ENCODE results near the gene ELN. TPM values are rescaled to one million over a fixed set of nuclear protein-coding genes. Genes with fewer than 3 reads are reported as not detected.

ELN gene
- total RNA-seq, 1 donor from 2014 or later, result 29.9 TPM

DNA sequence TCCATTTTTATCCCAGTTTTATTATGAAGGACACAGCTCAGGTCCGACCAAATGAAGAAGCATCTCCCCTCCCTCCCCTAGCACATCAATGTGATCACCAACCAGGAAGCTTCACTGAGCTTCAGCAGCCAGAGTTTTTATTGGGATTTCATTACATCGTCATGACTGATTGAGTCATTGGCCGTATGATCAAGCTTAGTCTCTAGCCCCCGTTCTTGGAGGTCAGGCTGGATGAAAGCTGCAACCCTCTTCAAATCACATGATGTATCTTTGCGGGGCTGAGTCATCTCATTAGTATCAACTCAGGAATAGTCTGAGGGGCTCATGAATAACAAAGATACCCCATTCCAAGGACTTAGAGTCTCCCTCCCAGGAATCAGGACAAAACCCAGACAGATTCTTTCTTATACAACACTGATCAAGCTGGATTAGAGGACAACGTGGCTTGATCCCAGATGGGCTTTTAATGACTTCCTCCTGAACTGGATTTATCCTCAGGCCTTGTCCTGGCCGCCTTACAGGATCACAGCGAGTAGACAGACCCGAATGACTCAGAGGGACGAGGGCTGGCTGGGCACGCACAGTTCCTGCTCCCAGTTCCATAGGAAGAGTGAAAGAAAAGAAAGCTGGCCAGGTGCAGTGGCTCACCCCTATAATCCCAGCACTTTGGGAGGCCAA is 70.1 kb downstream of the ELN start:
- DNase-seq (ENCODE audit: missing footprints) (no peak), ATAC-seq (no peak)
- intact Hi-C loops (cut with DNase I), result no loop called here

DNA sequence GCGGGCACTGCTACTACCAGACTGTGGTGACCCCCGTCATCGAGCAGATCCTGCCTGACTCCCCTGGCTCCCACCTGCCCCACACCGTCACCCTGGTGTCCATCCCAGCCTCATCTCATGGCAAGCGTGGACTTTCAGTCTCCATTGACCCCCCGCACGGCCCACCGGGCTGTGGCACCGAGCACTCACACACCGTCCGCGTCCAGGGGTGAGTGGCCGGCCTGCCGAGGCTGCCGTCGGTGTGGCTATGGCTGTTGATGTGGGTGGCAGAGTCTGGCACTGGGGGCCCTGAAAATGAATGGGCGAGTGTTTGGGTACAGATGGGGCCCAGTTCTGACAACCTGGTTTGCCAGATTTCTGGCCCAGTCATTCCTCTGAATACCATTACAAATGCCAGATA is 71.1 kb downstream of the ELN start:
- no peak for ATAC-seq
- intact Hi-C loops (cut with DNase I), result no loop called here
- no peak for DNase-seq (ENCODE audit: missing footprints)

DNA sequence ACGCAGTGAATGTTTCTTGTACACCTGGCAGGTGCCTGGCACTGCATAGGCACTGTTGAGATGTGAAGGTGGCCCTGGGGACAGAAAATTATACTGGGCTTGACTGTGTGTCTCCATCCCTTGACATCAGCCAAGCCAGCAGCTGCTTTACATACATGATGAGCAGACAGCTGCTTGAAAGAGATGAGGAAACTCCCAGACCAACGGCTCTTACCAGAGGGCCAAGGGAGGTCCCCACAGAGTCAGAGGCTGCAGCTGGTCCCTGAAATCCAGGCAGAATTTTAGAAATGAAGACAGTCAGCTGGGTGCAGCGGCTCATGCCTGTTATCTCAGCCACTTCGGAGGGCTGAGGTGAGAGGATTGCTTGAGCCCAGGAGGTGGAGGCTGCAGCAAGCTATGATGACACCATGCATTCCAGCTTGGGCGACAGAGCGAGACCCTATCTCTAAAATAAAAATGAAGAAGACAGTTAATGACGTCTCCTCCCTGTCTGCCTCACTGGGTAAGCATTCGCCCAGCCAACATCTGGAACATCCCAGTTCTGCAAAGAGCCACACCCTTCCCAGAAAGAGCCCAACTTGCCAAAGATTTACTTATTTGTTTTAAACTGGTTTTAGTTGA is 73.2 kb downstream of the ELN start:
- intact Hi-C loops (cut with DNase I), result no loop called here
- ATAC-seq (peak; percentile 85), DNase-seq (ENCODE audit: missing footprints) (no peak)

DNA sequence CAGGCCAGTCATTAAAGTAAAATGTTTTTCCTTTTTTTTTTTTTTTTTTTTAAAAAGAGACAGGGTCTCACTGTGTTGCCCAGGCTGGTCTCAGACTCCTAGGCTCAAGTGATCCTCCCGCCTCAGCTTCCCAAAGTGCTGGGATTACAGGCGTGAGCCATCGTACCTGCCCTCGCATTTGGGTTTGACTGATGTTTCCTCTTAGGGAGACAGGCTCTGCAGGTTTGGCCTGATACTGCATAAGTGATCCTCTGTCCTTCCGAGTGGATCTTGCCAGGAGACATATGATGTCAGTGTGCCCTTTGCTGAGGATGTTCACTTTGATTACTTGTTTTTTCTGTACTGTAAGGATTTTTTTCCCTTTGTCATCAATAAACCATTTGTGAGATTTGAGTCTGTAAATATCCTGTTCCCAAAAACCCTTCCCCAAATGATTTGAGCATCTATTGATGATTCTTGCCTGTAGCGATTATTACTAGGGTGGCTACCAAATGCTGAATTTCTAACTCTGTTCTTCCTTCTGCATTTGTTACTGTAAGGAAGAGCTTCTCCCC is 75.3 kb downstream of the ELN start:
- intact Hi-C loops (cut with DNase I), result no loop called here
- ATAC-seq (no peak), DNase-seq (ENCODE audit: missing footprints) (no peak)

DNA sequence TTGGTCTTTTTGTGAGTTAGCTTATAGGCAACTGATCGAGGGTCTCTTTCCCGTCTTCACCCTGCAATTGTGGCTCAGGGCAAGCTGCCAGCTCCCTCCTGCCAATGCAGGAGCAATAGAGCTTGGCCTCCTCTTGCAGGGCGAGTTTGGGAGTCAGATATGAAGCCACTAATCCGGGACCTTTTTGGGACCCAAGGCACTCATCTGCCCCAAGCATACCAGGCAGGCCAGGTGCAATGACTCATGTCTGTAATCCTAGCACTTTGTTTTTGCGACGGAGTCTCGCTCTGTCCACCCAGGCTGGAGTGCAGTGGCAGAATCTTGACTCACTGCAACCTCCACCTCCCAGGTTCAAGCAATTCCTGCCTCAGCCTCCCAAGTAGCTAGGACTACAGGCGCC is 76.7 kb downstream of the ELN start:
- DNase-seq (ENCODE audit: missing footprints) (no peak), ATAC-seq (no peak)
- intact Hi-C loops (cut with DNase I), result no loop called here

DNA sequence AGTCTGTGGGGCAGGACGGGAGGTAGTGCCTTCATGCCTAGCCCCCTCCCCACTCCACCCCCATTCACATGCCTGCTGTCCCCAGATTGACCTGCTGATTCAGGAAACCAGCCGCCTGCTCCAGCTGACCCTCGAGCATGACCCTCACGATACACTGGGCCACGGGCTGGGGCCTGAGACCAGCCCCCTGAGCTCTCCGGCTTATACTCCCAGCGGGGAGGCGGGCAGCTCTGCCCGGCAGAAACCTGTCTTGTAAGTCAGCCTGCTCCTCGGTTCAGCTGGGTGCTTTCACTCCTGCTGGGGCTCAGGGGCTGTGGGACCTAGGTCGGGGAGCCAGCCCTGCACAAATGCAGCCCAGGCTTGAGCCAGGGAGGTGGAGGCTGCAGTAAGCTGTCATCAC is 78.0 kb downstream of the ELN start:
- intact Hi-C loops (cut with DNase I), result no loop called here
- ATAC-seq (no peak), DNase-seq (ENCODE audit: missing footprints) (no peak)

DNA sequence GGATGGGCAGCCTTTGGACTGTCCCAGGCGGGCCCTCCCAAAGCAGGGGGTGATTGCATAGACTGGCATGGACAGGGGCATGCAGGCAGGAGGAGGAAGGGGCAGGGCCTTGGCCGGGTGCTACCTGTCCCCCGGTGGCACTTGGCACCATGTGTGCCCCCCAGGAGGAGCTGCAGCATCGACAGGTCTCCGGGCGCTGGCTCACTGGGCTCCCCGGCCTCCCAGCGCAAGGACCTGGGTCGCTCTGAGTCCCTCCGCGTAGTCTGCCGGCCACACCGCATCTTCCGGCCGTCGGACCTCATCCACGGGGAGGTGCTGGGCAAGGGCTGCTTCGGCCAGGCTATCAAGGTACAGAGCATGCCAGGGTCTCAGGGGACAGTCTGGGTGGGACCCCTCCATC is 78.9 kb downstream of the ELN start:
- no peak for DNase-seq (ENCODE audit: missing footprints)
- intact Hi-C loops (cut with DNase I), result no loop called here
- ATAC-seq, result peak; percentile 39

DNA sequence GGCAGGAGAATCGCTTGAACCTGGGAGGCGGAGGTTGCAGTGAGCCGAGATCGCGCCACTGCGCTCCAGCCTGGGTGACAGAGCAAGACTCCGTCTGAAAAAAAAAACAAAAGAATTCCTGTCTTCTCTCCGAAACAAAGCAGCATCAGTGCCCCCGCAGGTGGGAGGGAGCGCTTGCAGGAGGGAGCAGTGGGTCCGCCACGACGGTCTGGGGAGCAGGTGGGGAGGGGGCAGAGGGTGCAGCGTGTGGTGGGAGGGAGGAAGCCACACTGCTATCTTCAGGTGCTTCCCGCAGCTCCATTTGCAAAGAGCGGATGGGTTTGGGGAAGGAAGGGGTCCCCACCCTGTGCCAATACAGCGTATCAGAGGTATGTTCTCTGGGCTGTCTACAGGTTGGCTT is 87.4 kb downstream of the ELN start:
- ATAC-seq (no peak), DNase-seq (ENCODE audit: missing footprints) (no peak)
- intact Hi-C loops (cut with DNase I), result no loop called here

DNA sequence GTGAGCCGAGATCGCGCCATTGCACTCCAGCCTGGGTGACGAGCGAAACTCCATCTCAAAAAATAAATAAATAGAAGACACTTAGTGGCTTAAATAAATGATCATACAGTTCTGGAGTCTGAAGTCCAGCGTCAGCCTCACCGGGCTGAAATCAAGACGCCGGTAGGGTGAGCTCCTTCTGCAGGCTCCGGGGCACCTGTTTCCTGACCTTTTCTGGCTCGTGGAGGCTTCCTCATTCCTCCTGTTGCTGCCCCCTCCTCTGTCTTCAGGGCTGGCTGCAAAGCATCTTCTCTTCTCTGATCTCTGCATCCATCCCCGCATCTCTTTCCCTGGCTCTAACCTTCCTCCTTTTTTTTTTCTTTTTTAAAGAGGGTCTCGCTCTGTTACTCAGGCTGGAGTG is 88.4 kb downstream of the ELN start:
- intact Hi-C loops (cut with DNase I), result no loop called here
- ATAC-seq (no peak), DNase-seq (ENCODE audit: missing footprints) (no peak)

Other genes starting within 250 kb of the ELN start
- gene CLDN4, start 197.2 kb upstream of the ELN start, total RNA-seq, result not detected
- 0.27 TPM for gene METTL27, start 185.7 kb upstream of the ELN start, total RNA-seq
- gene TMEM270, start 167.0 kb upstream of the ELN start, total RNA-seq, result not detected
- 8.7 TPM for gene LIMK1, start 55.6 kb downstream of the ELN start, total RNA-seq
- 172 TPM for gene EIF4H, start 146.2 kb downstream of the ELN start, total RNA-seq
- gene LAT2, start 181.8 kb downstream of the ELN start, total RNA-seq, result 3.4 TPM
- gene RFC2, start 226.2 kb downstream of the ELN start, total RNA-seq, result 12.4 TPM